ENCODE measurements around the gene WDR11. TPM values are rescaled to one million over a fixed set of nuclear protein-coding genes. Genes with fewer than 3 reads are reported as not detected.
"Not testable (repeated sequence)": the region's sequence is repeated elsewhere in the genome, so short reads cannot be mapped to it uniquely, and the experiment has no call there.

The WDR11 gene
- total and polyA plus RNA-seq, 4 experiments from 2014 or later: 15.3 to 54.6 (median 34.3) TPM

GRCh38 chr10:120917521-120918250, 66.5 kb downstream of the WDR11 start:
- Histone ChIP-seq H3K4me3 (ENCODE audit: low read length in 2 of 2) (no peak overlapping the region), H3K27me3 (ENCODE audit: insufficient read depth, low read length) (no peaks in the 10 kb centered on the region), H3K4me1 (ENCODE audit: insufficient read depth, low read length) (no peaks in the 10 kb centered on the region), H3K36me3 (ENCODE audit: insufficient read depth, low read length) (no peaks in the 10 kb centered on the region), H3K27ac (ENCODE audit: low read depth, low read length) (no peak overlapping the region), H3K9me3 (ENCODE audit: control insufficient read depth in 1 of 2, low read length in 2 of 2) (no peaks in the 10 kb centered on the region)
- CTCF ChIA-PET (ENCODE audit: partially characterized antibody): no interaction called here
- POLR2A ChIA-PET (ENCODE audit: partially characterized antibody): no interaction called here
- Mint-ChIP-seq H3K27me3 (no peaks in the 10 kb centered on the region), H3K4me3 (no peak overlapping the region), H3K36me3 (no peaks in the 10 kb centered on the region), H3K27ac (no peak overlapping the region), H3K9me3 (peaks cover 0 to 20% (median 12%) of the 10 kb centered on the region in 8 donors), H3K4me1 (no peaks in the 10 kb centered on the region)
- intact Hi-C loops (cut with micrococcal nuclease): no loop called here
- DNase-seq: no peak

GRCh38 chr10:120923886-120924285, 72.7 kb downstream of the WDR11 start:
- DNase-seq; intact Hi-C loops (cut with micrococcal nuclease); H3K27ac Mint-ChIP-seq; POLR2A ChIA-PET (ENCODE audit: partially characterized antibody); H3K27ac ChIP-seq (ENCODE audit: low read depth, low read length); H3K4me3 Mint-ChIP-seq; H3K36me3 ChIP-seq (ENCODE audit: insufficient read depth, low read length); H3K9me3 ChIP-seq (ENCODE audit: control insufficient read depth in 1 of 2, low read length in 2 of 2); CTCF ChIA-PET (ENCODE audit: partially characterized antibody); H3K4me3 ChIP-seq (ENCODE audit: low read length in 2 of 2); H3K27me3 Mint-ChIP-seq; H3K27me3 ChIP-seq (ENCODE audit: insufficient read depth, low read length); H3K36me3 Mint-ChIP-seq; H3K4me1 ChIP-seq (ENCODE audit: insufficient read depth, low read length); H3K4me1 Mint-ChIP-seq: not testable (repeated sequence)
- H3K9me3 Mint-ChIP-seq: peaks cover 0 to 12% (median 3%) of the 10 kb centered on the region in 8 donors

DNA sequence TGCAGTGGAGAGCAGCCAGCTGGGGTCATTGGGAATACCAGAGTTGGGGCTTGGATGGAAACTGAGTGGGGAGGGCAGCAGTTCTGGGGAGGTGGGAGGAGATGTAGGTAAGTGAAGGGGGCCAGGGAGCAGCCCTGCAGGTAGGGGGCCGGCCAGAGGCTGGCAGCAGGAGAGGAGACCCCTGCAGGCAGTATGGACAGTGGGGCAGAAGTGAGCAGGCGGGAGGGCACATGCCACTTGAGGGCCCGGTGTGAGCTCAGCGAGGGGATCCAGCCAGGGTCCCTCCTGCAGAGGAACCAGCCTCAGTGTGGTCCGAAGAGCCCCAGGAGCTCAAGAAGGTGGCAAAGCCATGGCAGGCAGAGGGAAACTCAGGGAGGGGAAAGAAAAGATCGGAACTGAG, 75.4 kb downstream of the WDR11 start:
- H3K9me3 ChIP-seq (ENCODE audit: control insufficient read depth in 1 of 2, low read length in 2 of 2): no peaks in the 10 kb centered on the region
- no peaks in the 10 kb centered on the region for H3K4me1 ChIP-seq (ENCODE audit: insufficient read depth, low read length)
- Mint-ChIP-seq H3K4me1 (no peaks in the 10 kb centered on the region), H3K27me3 (peaks cover 0 to 6% of the 10 kb centered on the region in 2 donors), H3K27ac (no peak overlapping the region), H3K4me3 (no peak overlapping the region), H3K9me3 (peaks cover 0 to 12% (median 2%) of the 10 kb centered on the region in 8 donors), H3K36me3 (no peaks in the 10 kb centered on the region)
- no peaks in the 10 kb centered on the region for H3K36me3 ChIP-seq (ENCODE audit: insufficient read depth, low read length)
- CTCF ChIA-PET (ENCODE audit: partially characterized antibody): no interaction called here
- intact Hi-C loops (cut with micrococcal nuclease): no loop called here
- no peak overlapping the region for H3K27ac ChIP-seq (ENCODE audit: low read depth, low read length)
- DNase-seq: no peak
- H3K27me3 ChIP-seq (ENCODE audit: insufficient read depth, low read length): no peaks in the 10 kb centered on the region
- no peak overlapping the region for H3K4me3 ChIP-seq (ENCODE audit: low read length in 2 of 2)
- POLR2A ChIA-PET (ENCODE audit: partially characterized antibody): no interaction called here

GRCh38 chr10:120927352-120927751, 76.2 kb downstream of the WDR11 start:
- peaks cover 0 to 12% (median 2%) of the 10 kb centered on the region in 8 donors for H3K9me3 Mint-ChIP-seq
- no peaks in the 10 kb centered on the region for H3K36me3 Mint-ChIP-seq
- ChIA-PET CTCF (ENCODE audit: partially characterized antibody) (no interaction called here), POLR2A (ENCODE audit: partially characterized antibody) (no interaction called here)
- no peaks in the 10 kb centered on the region for H3K36me3 ChIP-seq (ENCODE audit: insufficient read depth, low read length)
- H3K27ac Mint-ChIP-seq: no peak overlapping the region
- H3K4me3 Mint-ChIP-seq: no peak overlapping the region
- intact Hi-C loops (cut with micrococcal nuclease): no loop called here
- H3K27me3 ChIP-seq (ENCODE audit: insufficient read depth, low read length): no peaks in the 10 kb centered on the region
- H3K27ac ChIP-seq (ENCODE audit: low read depth, low read length): no peak overlapping the region
- H3K4me1 ChIP-seq (ENCODE audit: insufficient read depth, low read length): no peaks in the 10 kb centered on the region
- H3K4me1 Mint-ChIP-seq: no peaks in the 10 kb centered on the region
- no peaks in the 10 kb centered on the region for H3K9me3 ChIP-seq (ENCODE audit: control insufficient read depth in 1 of 2, low read length in 2 of 2)
- H3K27me3 Mint-ChIP-seq: peaks cover 0 to 6% of the 10 kb centered on the region in 2 donors
- no peak overlapping the region for H3K4me3 ChIP-seq (ENCODE audit: low read length in 2 of 2)
- no peak for DNase-seq

DNA sequence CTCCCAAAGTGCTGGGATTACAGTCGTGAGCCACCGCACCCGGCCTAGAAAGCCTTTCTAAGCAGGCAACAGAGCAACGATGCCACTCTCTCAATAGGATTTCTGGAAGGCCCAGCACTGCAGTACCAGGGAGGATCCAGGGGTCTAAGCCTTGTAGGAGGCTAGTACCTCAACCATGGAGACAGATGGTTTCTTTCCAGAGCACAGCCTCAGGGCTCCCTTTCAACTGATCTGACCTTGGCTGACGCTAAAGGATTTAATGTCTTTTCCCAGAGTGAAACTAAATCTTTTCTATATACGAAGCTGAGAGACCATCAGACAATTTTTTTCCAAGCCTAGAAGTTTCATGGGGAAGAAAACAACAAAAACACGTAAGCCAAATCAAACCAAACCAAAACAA, 78.0 kb downstream of the WDR11 start:
- no peak for DNase-seq
- no peaks in the 10 kb centered on the region for H3K36me3 Mint-ChIP-seq
- POLR2A ChIA-PET (ENCODE audit: partially characterized antibody): no interaction called here
- intact Hi-C loops (cut with micrococcal nuclease): no loop called here
- H3K27me3 Mint-ChIP-seq: peaks cover 0 to 6% of the 10 kb centered on the region in 2 donors
- H3K4me1 ChIP-seq (ENCODE audit: insufficient read depth, low read length): no peaks in the 10 kb centered on the region
- H3K4me3 ChIP-seq (ENCODE audit: low read length in 2 of 2): no peak overlapping the region
- H3K27ac Mint-ChIP-seq: peak overlapping the region in 1 of 7 donors; percentile 53
- H3K4me3 Mint-ChIP-seq: no peak overlapping the region
- H3K36me3 ChIP-seq (ENCODE audit: insufficient read depth, low read length): no peaks in the 10 kb centered on the region
- no peaks in the 10 kb centered on the region for H3K27me3 ChIP-seq (ENCODE audit: insufficient read depth, low read length)
- no peaks in the 10 kb centered on the region for H3K9me3 ChIP-seq (ENCODE audit: control insufficient read depth in 1 of 2, low read length in 2 of 2)
- H3K4me1 Mint-ChIP-seq: no peaks in the 10 kb centered on the region
- CTCF ChIA-PET (ENCODE audit: partially characterized antibody): interaction anchor here (1.0 kb wide), 1 partner anchor 17 kb away, joined by 3 read pairs; no protein-coding TSS in a partner anchor
- peaks cover 0 to 7% (median 0%) of the 10 kb centered on the region in 8 donors for H3K9me3 Mint-ChIP-seq
- H3K27ac ChIP-seq (ENCODE audit: low read depth, low read length): no peak overlapping the region

- POLR2A ChIA-PET (ENCODE audit: partially characterized antibody): no interaction called here
- H3K36me3 ChIP-seq (ENCODE audit: insufficient read depth, low read length): no peaks in the 10 kb centered on the region
- CTCF ChIA-PET (ENCODE audit: partially characterized antibody): no interaction called here
- H3K27me3 Mint-ChIP-seq: peaks cover 2 to 4% of the 10 kb centered on the region in 2 donors
- no peak for DNase-seq
- H3K4me1 Mint-ChIP-seq: no peaks in the 10 kb centered on the region
- H3K27ac Mint-ChIP-seq: no peak overlapping the region
- no peaks in the 10 kb centered on the region for H3K36me3 Mint-ChIP-seq
- no peak overlapping the region for H3K4me3 Mint-ChIP-seq
- no peak overlapping the region for H3K4me3 ChIP-seq (ENCODE audit: low read length in 2 of 2)
- intact Hi-C loops (cut with micrococcal nuclease): no loop called here
- no peak overlapping the region for H3K27ac ChIP-seq (ENCODE audit: low read depth, low read length)
- H3K9me3 Mint-ChIP-seq: no peaks in the 10 kb centered on the region
- no peaks in the 10 kb centered on the region for H3K9me3 ChIP-seq (ENCODE audit: control insufficient read depth in 1 of 2, low read length in 2 of 2)
- no peaks in the 10 kb centered on the region for H3K4me1 ChIP-seq (ENCODE audit: insufficient read depth, low read length)
- no peaks in the 10 kb centered on the region for H3K27me3 ChIP-seq (ENCODE audit: insufficient read depth, low read length)
Measured at GRCh38 chr10:120931423-120931822, 80.3 kb downstream of the WDR11 start.

DNA sequence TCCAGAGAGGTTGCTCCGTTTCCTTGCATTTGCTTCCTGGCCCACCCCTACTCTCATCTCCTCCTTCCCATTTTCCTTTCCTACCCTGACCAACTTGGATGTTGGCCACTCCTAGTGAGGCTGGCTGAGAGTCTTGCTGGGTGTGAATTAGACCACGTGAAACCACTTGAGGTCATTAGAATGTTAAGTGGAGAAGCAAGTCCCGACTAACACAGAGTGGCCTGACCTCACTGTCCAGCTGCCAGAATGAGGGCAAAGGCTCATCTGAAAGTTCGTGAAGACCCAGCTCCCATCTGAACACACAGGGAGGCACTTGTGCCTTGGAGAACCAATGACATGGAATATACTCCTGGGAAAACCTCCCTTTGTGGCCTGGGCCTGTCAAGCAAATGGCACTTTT, 80.8 kb downstream of the WDR11 start:
- Mint-ChIP-seq H3K27me3 (peaks cover 2 to 4% of the 10 kb centered on the region in 2 donors), H3K9me3 (peaks cover 0 to under 1% (median 0%) of the 10 kb centered on the region in 8 donors), H3K4me3 (no peak overlapping the region), H3K4me1 (no peaks in the 10 kb centered on the region), H3K36me3 (no peaks in the 10 kb centered on the region), H3K27ac (no peak overlapping the region)
- DNase-seq: no peak
- no peaks in the 10 kb centered on the region for H3K4me1 ChIP-seq (ENCODE audit: insufficient read depth, low read length)
- intact Hi-C loops (cut with micrococcal nuclease): no loop called here
- POLR2A ChIA-PET (ENCODE audit: partially characterized antibody): no interaction called here
- no peaks in the 10 kb centered on the region for H3K27me3 ChIP-seq (ENCODE audit: insufficient read depth, low read length)
- H3K36me3 ChIP-seq (ENCODE audit: insufficient read depth, low read length): no peaks in the 10 kb centered on the region
- H3K9me3 ChIP-seq (ENCODE audit: control insufficient read depth in 1 of 2, low read length in 2 of 2): no peaks in the 10 kb centered on the region
- CTCF ChIA-PET (ENCODE audit: partially characterized antibody): no interaction called here
- no peak overlapping the region for H3K27ac ChIP-seq (ENCODE audit: low read depth, low read length)
- no peak overlapping the region for H3K4me3 ChIP-seq (ENCODE audit: low read length in 2 of 2)
